Keratinocyte (primary cell): ENCODE results near the gene NME8. TPM values are rescaled to one million over a fixed set of nuclear protein-coding genes. Genes with fewer than 3 reads are reported as not detected.

ENCODE experiments used
- DNase-seq: peaks from one replicate; pipeline ENCODE4 v3.0.0-alpha.2; 2011; ENCODE audit warnings: low read depth, missing footprints, low spot score
- FAIRE-seq: peaks from 2 replicates; lab custom pipeline; 2011; peaks lifted over from hg19 to GRCh38; lab: Jason Lieb, UNC
- H2AFZ ChIP-seq: 2 replicates; pipeline ENCODE4 v1.6.0; 2012; ENCODE audit warnings: low read length, control low read depth, inconsistent platforms; ENCODE audit not compliant: control insufficient read depth
- H3K27ac ChIP-seq: 2 replicates; pipeline ENCODE4 v1.5.1; 2011; ENCODE audit warnings: low read length; ENCODE audit not compliant: control insufficient read depth, insufficient read depth
- H3K27me3 ChIP-seq: 3 replicates; pipeline ENCODE4 v1.6.0; 2011; ENCODE audit warnings: low read length; ENCODE audit not compliant: control insufficient read depth, insufficient read depth; ENCODE audit errors: extremely low read depth
- H3K36me3 ChIP-seq, 2 experiments: 2 replicates in 1 of 2; 3 replicates in 1 of 2; pipeline ENCODE4 v1.5.1; 2011; ENCODE audit warnings: low read length in 2 of 2, mild to moderate bottlenecking in 1 of 2; ENCODE audit not compliant: control insufficient read depth in 2 of 2, insufficient read depth in 2 of 2; ENCODE audit errors: extremely low read depth in 1 of 2
- H3K4me1 ChIP-seq: 3 replicates; pipeline ENCODE4 v1.5.1; 2011; ENCODE audit warnings: low read length; ENCODE audit not compliant: control insufficient read depth, insufficient read depth; ENCODE audit errors: extremely low read depth
- H3K4me2 ChIP-seq: 3 replicates; pipeline ENCODE4 v1.6.0; 2011; ENCODE audit warnings: low read depth, low read length; ENCODE audit not compliant: control insufficient read depth, insufficient read depth; ENCODE audit errors: extremely low read depth
- H3K4me3 ChIP-seq, 3 experiments: fragments of 200-600 bp in 1 of 3; sonication (generic) in 1 of 3; 2 replicates in 2 of 3; 3 replicates in 1 of 3; pipeline ENCODE4 v1.5.1; 2011 to 2016; ENCODE audit warnings: low read length in 3 of 3, mild to moderate bottlenecking in 3 of 3, control low read depth in 2 of 3, inconsistent platforms in 1 of 3, low read depth in 1 of 3, mixed read lengths in 1 of 3, mixed run types in 1 of 3, moderate library complexity in 1 of 3; ENCODE audit not compliant: control insufficient read depth in 2 of 3, insufficient read depth in 2 of 3; ENCODE audit errors: extremely low read depth in 1 of 3
- H3K79me2 ChIP-seq: 2 replicates; pipeline ENCODE4 v1.6.0; 2012; ENCODE audit warnings: low read length; ENCODE audit not compliant: control insufficient read depth, insufficient read depth
- H3K9ac ChIP-seq: 3 replicates; pipeline ENCODE4 v1.6.0; 2011; ENCODE audit warnings: low read length; ENCODE audit not compliant: control insufficient read depth, insufficient read depth; ENCODE audit errors: extremely low read depth
- H3K9me1 ChIP-seq: 3 replicates; pipeline ENCODE4 v1.6.0; 2011; ENCODE audit warnings: low read length; ENCODE audit not compliant: control insufficient read depth, insufficient read depth; ENCODE audit errors: extremely low read depth
- H3K9me3 ChIP-seq: 2 replicates; pipeline ENCODE4 v1.5.1; 2012; ENCODE audit warnings: low read depth, low read length; ENCODE audit not compliant: control insufficient read depth
- H4K20me1 ChIP-seq: 3 replicates; pipeline ENCODE4 v1.6.0; 2011; ENCODE audit warnings: low read length; ENCODE audit not compliant: control insufficient read depth, insufficient read depth; ENCODE audit errors: extremely low read depth
- CTCF ChIP-seq, 3 experiments: IDR thresholded peaks in 1 of 3; conservative IDR thresholded peaks in 1 of 3; optimal IDR thresholded peaks in 1 of 3; 2 replicates in 2 of 3; 3 replicates in 1 of 3; pipeline versions ENCODE3 to v1.5.1; 2011; ENCODE audit warnings: low read length in 3 of 3, mild to moderate bottlenecking in 3 of 3, moderate library complexity in 2 of 3, control low read depth in 1 of 3, inconsistent platforms in 1 of 3; ENCODE audit not compliant: insufficient read depth in 2 of 3; ENCODE audit errors: extremely low read depth in 1 of 3
- EZH2 ChIP-seq: IDR thresholded peaks from one replicate; pipeline ENCODE4 v1.6.1; 2012; ENCODE audit warnings: inconsistent platforms, mild to moderate bottlenecking, low read length, moderate library complexity
- dilution Hi-C: fragments of 300-500 bp; cut with MboI; formaldehyde crosslinking; loops from one replicate; pipeline ENCODE4 v1.7.0; 2020; ENCODE audit warnings: low sequenced_read_pairs; ENCODE audit not compliant: extremely low pct_ligation_motif_present
- polyA plus RNA-seq, 5 experiments: library from polyadenylated mRNA; depleted of rRNA in 3 of 5; stranded (reverse) in 3 of 5; stranded (forward) in 1 of 5; unstranded in 1 of 5; fragments of >200 nt; gene quantifications; 1 replicate in 1 of 5; 2 replicates in 3 of 5; 3 replicates in 1 of 5; pipeline versions ENCODE4 v1.2.1 to v1.2.3, GENCODE V29; 2011 to 2012; ENCODE audit warnings: missing spikeins in 2 of 5, low read depth in 1 of 5, low replicate concordance in 1 of 5

Gene NME8
- polyA plus RNA-seq, 1 donor (not counting 4 experiments of a cell fraction or from before 2014, with no cell fraction given), result not detected

GRCh38 chr7:37908221-37908788, 59.9 kb downstream of the NME8 start:
- Histone ChIP-seq H2AFZ (no peak overlapping the region), H4K20me1 (no peaks in the 10 kb centered on the region), H3K36me3 (no peaks in the 10 kb centered on the region), H3K27me3 (no peaks in the 10 kb centered on the region), H3K4me1 (no peaks in the 10 kb centered on the region), H3K9me1 (no peaks in the 10 kb centered on the region), H3K27ac (no peak overlapping the region), H3K79me2 (no peaks in the 10 kb centered on the region), H3K4me3 (no peak overlapping the region), H3K9me3 (no peaks in the 10 kb centered on the region), H3K4me2 (no peak overlapping the region), H3K9ac (no peak overlapping the region)
- dilution Hi-C loops, result no loop called here
- TF ChIP-seq EZH2 (no peak), CTCF (optimal IDR thresholded peaks at IDR 0.05 in 1 of 3, IDR thresholded peaks at IDR 0.05 in 1 of 3, conservative IDR thresholded peaks at IDR 0.05 in 1 of 3; ENCODE audit: extremely low read depth in 1 of 3, insufficient read depth in 2 of 3, low read length in 3 of 3) (no peak)
- FAIRE-seq (no peak), DNase-seq (no peak)

- Histone ChIP-seq H3K4me3 (no peak overlapping the region), H2AFZ (no peak overlapping the region), H3K27me3 (peaks cover 12% of the 10 kb centered on the region), H3K4me2 (no peak overlapping the region), H3K27ac (no peak overlapping the region), H3K79me2 (no peaks in the 10 kb centered on the region), H3K9ac (no peak overlapping the region), H4K20me1 (no peaks in the 10 kb centered on the region), H3K9me1 (no peaks in the 10 kb centered on the region), H3K4me1 (no peaks in the 10 kb centered on the region), H3K9me3 (no peaks in the 10 kb centered on the region), H3K36me3 (no peaks in the 10 kb centered on the region)
- FAIRE-seq (no peak), DNase-seq (no peak)
- dilution Hi-C loops, result no loop called here
- TF ChIP-seq CTCF (optimal IDR thresholded peaks at IDR 0.05 in 1 of 3, IDR thresholded peaks at IDR 0.05 in 1 of 3, conservative IDR thresholded peaks at IDR 0.05 in 1 of 3; ENCODE audit: extremely low read depth in 1 of 3, insufficient read depth in 2 of 3, low read length in 3 of 3) (no peak), EZH2 (no peak)
These were observed 64.4 kb downstream of the NME8 start for GRCh38 chr7:37912756-37913155.
